Measurements from ENCODE around the gene AARS2. TPM values are rescaled to one million over a fixed set of nuclear protein-coding genes. Genes with fewer than 3 reads are reported as not detected.

The AARS2 gene
- total and polyA plus RNA-seq, 9 of the 15 experiments (the other 6 are each of a cell fraction or from before 2014, with no cell fraction given), result 0.97 to 34.0 (median 18.3) TPM

GRCh38 chr6:44258921-44259320, 54.2 kb downstream of the AARS2 start:
- Histone ChIP-seq H2AFZ (ENCODE audit: low read depth, low read length) (no peak overlapping the region), H3K4me2 (ENCODE audit: insufficient read depth, low read length) (no peak overlapping the region), H3K4me1 (replicated peaks in 1 of 2; ENCODE audit: control insufficient read depth in 2 of 2, insufficient read depth in 2 of 2, low read length in 2 of 2) (peaks cover 39 to 58% of the 10 kb centered on the region in 2 experiments; a peak in 4 of 5 replicates), H3K79me2 (ENCODE audit: control insufficient read depth, insufficient read depth, low read length) (peaks cover 28% of the 10 kb centered on the region), H4K20me1 (replicated peaks; ENCODE audit: control insufficient read depth, insufficient read depth, low read length) (peaks cover 27% of the 10 kb centered on the region), H3K9ac (ENCODE audit: insufficient read depth in 1 of 2, low read depth in 2 of 2, low read length in 2 of 2) (no peak overlapping the region), H3K27me3 (ENCODE audit: control insufficient read depth in 2 of 2, insufficient read depth in 2 of 2, low read length in 2 of 2) (no peaks in the 10 kb centered on the region), H3K4me3 (no peak overlapping the region), H3K27ac (ENCODE audit: extremely low read depth, low read depth, low read length) (peak overlapping the region; percentile 93; the same call in 1 of the 3 replicates), H3K9me3 (replicated peaks; ENCODE audit: control insufficient read depth, insufficient read depth, low read depth, low read length) (no peaks in the 10 kb centered on the region), H3K9me1 (ENCODE audit: control insufficient read depth, insufficient read depth, low read length) (peaks cover 14% of the 10 kb centered on the region), H3K36me3 (ENCODE audit: control insufficient read depth, insufficient read depth, low read length) (peaks cover 70% of the 10 kb centered on the region)
- ChIA-PET CTCF (ENCODE audit: low intra/inter-chr PET ratio) (interaction anchor here (0.6 kb wide), 1 partner anchor 83 kb away, joined by 3 read pairs; no protein-coding TSS in a partner anchor), POLR2A (interaction anchor here (1.0 kb wide), 1 partner anchor 11 kb away, joined by 9 read pairs; no protein-coding TSS in a partner anchor)
- in situ Hi-C loops (cut with MboI) (no loop called here), intact Hi-C loops (cut with micrococcal nuclease) (no loop called here)
- ATAC-seq (no peak), DNase-seq (ENCODE audit: extremely low read depth in 1 of 4, low spot score in 3 of 4) (no peak), FAIRE-seq (no peak)
- no peak for TF ChIP-seq HMG20A (CRISPR knock-in tag; conservative IDR thresholded peaks at IDR 0.05)
- TF ChIP-seq FOXO4 (CRISPR knock-in tag; IDR thresholded peaks at IDR 0.05), result no peak
- TF ChIP-seq ZSCAN32 (CRISPR knock-in tag; IDR thresholded peaks at IDR 0.05), result no peak
- 77% methylated on average over 3 of the region's 3 CpGs for WGBS (ENCODE audit: insufficient coverage, low coverage, missing lambda C conversion rate)
- no TSS peak for BruUV-seq (replicated peaks)
